Measurements from ENCODE around the gene P2RX2. TPM values are rescaled to one million over a fixed set of nuclear protein-coding genes. Genes with fewer than 3 reads are reported as not detected.

Gene P2RX2
- polyA plus RNA-seq, 2 of the 4 experiments (the other 2 are of a cell fraction): not detected

DNA sequence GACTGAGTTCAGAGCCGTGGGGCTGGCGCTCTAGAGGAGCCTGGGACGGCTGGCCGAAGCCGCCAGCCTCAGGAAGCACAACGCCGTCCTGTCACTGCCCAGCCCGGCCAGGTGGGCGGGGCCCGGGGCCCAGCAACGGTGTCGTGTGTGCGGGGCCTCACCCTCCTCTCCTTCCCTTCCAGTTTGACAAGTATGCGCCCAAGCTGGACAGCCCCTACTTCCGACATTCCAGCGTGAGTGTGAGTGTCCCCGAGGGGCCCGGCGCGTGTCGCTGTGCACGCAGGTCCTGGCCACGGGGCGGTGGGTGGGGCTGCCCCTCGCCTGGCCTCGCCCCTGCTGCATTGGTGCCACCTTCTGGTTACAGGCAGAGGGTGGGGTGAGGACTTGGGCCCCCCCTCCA lies 46.5 kb upstream of the P2RX2 start:
- no peak overlapping the region for H3K27ac ChIP-seq
- no peaks in the 10 kb centered on the region for H3K4me1 ChIP-seq
- no peaks in the 10 kb centered on the region for H3K9me3 ChIP-seq
- no peak for DNase-seq (ENCODE audit: low read depth in 1 of 2, low spot score in 1 of 2)
- peak in 1 of 2 experiments; percentile 26; a peak in 3 of 6 replicates for ATAC-seq
- no peak overlapping the region for H3K4me3 ChIP-seq
- no peak for FAIRE-seq
- CTCF ChIA-PET: interaction anchor here (1.8 kb wide), 1 partner anchor 11 kb away, joined by 3 read pairs; no protein-coding TSS in a partner anchor
- 95% methylated on average over 12 of the region's 26 CpGs for WGBS (ENCODE audit: missing lambda C conversion rate)
- POLR2A ChIA-PET: no interaction called here
- H3K4me2 ChIP-seq: no peak overlapping the region
- TF ChIP-seq KDM5A (IDR thresholded peaks at IDR 0.05) (no peak), FOSL2 (IDR thresholded peaks at IDR 0.05) (no peak), FOSL2 (CRISPR knock-in tag; IDR thresholded peaks at IDR 0.05) (no peak), RCOR1 (IDR thresholded peaks at IDR 0.05; ENCODE audit: low read depth, low read length) (no peak), RFX5 (IDR thresholded peaks at IDR 0.05) (no peak), SMC3 (IDR thresholded peaks at IDR 0.05) (no peak), CHD2 (IDR thresholded peaks at IDR 0.05; ENCODE audit: low read length, partially characterized antibody) (no peak), HOXB5 (CRISPR knock-in tag; IDR thresholded peaks at IDR 0.05) (no peak), POLR2A (IDR thresholded peaks at IDR 0.05; ENCODE audit: low read length) (no peak)
- TF ChIP-seq, protein P1, sequence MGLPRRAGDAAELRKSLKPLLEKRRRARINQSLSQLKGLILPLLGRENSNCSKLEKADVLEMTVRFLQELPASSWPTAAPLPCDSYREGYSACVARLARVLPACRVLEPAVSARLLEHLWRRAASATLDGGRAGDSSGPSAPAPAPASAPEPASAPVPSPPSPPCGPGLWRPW (IDR thresholded peaks at IDR 0.05): no peak
- TF ChIP-seq, protein P2, sequence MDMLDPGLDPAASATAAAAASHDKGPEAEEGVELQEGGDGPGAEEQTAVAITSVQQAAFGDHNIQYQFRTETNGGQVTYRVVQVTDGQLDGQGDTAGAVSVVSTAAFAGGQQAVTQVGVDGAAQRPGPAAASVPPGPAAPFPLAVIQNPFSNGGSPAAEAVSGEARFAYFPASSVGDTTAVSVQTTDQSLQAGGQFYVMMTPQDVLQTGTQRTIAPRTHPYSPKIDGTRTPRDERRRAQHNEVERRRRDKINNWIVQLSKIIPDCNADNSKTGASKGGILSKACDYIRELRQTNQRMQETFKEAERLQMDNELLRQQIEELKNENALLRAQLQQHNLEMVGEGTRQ (IDR thresholded peaks at IDR 0.05): no peak
- TF ChIP-seq, protein P3, sequence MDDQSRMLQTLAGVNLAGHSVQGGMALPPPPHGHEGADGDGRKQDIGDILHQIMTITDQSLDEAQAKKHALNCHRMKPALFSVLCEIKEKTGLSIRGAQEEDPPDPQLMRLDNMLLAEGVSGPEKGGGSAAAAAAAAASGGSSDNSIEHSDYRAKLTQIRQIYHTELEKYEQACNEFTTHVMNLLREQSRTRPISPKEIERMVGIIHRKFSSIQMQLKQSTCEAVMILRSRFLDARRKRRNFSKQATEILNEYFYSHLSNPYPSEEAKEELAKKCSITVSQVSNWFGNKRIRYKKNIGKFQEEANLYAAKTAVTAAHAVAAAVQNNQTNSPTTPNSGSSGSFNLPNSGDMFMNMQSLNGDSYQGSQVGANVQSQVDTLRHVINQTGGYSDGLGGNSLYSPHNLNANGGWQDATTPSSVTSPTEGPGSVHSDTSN (IDR thresholded peaks at IDR 0.05): no peak

DNA sequence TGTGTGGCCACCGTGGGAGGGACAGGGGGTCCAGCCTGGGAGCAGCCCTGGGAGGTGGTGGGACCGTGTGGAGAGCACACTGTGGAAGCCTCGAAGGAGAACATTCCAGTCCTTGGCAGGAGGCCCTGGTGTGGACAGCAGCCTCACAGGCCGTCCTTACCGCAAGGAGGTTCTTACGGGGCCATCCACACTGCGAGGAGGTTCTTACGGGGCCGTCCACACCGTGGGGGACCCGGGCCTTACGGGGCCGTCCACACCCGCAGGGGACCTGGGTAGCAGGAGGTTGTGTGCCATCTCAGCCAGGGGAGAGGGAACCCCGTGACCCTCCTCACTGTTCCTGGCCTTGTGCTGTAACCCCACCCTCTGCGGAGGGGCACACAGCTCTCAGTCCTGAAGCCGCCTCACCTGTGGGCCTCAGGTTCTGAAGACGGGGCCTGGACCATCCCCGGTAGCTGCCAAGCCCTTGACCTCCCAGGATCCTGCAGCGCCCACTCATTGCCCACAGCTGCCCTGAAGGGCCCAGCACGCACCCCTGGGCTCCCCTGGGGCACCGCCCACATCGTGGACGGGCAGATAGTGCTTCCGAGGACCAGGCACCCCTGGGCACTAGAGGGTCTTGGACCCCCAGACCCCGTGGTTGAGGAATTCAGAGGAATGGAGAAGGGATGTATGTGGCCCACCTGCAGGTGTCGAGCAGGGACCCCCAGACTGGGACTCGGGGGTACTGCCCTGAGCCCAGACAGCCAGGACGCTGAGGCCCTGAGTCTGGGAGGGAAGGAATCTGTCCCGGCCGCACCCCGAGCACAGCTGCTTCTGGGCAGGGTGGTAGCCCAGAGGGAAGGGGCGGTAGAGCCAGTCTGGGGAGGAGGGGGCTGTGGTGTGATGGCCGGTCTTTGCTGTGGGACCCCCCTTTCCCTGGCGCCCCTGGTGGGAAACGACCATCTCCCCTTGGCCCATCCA lies 45.5 kb upstream of the P2RX2 start:
- ChIA-PET POLR2A (no interaction called here), CTCF (interaction anchor here (0.9 to 2.0 kb wide), 3 partner anchors 12 to 159 kb away, joined by 3 to 7 read pairs (median 3); no protein-coding TSS in a partner anchor)
- DNase-seq (ENCODE audit: low read depth in 1 of 2, low spot score in 1 of 2): no peak
- TF ChIP-seq JUN (IDR thresholded peaks at IDR 0.05) (no peak), CBX8 (IDR thresholded peaks at IDR 0.05) (no peak), ESRRA (IDR thresholded peaks at IDR 0.05; ENCODE audit: borderline replicate concordance, low read length) (no peak), KDM1A (IDR thresholded peaks at IDR 0.05; ENCODE audit: low read depth) (no peak), CEBPB (IDR thresholded peaks at IDR 0.05) (no peak), SREBF2 (IDR thresholded peaks at IDR 0.05) (no peak), HOXB13 (CRISPR knock-in tag; IDR thresholded peaks at IDR 0.05; ENCODE audit: low read depth) (no peak), RNF2 (IDR thresholded peaks at IDR 0.05; ENCODE audit: borderline replicate concordance, low read depth) (no peak), ZFP36 (IDR thresholded peaks at IDR 0.05; ENCODE audit: borderline replicate concordance, partially characterized antibody) (no peak), HEYL (CRISPR knock-in tag; IDR thresholded peaks at IDR 0.05) (no peak), POLR2AphosphoS2 (conservative IDR thresholded peaks at IDR 0.05; ENCODE audit: low read length) (no peak), MYC (IDR thresholded peaks at IDR 0.05; ENCODE audit: borderline replicate concordance, low read length) (no peak)
- TF ChIP-seq, protein P3 (IDR thresholded peaks at IDR 0.05): no peak
- TF ChIP-seq, protein P2 (IDR thresholded peaks at IDR 0.05): no peak
- TF ChIP-seq, protein P4, sequence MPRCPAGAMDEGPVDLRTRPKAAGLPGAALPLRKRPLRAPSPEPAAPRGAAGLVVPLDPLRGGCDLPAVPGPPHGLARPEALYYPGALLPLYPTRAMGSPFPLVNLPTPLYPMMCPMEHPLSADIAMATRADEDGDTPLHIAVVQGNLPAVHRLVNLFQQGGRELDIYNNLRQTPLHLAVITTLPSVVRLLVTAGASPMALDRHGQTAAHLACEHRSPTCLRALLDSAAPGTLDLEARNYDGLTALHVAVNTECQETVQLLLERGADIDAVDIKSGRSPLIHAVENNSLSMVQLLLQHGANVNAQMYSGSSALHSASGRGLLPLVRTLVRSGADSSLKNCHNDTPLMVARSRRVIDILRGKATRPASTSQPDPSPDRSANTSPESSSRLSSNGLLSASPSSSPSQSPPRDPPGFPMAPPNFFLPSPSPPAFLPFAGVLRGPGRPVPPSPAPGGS (IDR thresholded peaks at IDR 0.05): no peak
- TF ChIP-seq, protein P5, sequence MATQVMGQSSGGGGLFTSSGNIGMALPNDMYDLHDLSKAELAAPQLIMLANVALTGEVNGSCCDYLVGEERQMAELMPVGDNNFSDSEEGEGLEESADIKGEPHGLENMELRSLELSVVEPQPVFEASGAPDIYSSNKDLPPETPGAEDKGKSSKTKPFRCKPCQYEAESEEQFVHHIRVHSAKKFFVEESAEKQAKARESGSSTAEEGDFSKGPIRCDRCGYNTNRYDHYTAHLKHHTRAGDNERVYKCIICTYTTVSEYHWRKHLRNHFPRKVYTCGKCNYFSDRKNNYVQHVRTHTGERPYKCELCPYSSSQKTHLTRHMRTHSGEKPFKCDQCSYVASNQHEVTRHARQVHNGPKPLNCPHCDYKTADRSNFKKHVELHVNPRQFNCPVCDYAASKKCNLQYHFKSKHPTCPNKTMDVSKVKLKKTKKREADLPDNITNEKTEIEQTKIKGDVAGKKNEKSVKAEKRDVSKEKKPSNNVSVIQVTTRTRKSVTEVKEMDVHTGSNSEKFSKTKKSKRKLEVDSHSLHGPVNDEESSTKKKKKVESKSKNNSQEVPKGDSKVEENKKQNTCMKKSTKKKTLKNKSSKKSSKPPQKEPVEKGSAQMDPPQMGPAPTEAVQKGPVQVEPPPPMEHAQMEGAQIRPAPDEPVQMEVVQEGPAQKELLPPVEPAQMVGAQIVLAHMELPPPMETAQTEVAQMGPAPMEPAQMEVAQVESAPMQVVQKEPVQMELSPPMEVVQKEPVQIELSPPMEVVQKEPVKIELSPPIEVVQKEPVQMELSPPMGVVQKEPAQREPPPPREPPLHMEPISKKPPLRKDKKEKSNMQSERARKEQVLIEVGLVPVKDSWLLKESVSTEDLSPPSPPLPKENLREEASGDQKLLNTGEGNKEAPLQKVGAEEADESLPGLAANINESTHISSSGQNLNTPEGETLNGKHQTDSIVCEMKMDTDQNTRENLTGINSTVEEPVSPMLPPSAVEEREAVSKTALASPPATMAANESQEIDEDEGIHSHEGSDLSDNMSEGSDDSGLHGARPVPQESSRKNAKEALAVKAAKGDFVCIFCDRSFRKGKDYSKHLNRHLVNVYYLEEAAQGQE (IDR thresholded peaks at IDR 0.05): no peak
- ATAC-seq: no peak
- Histone ChIP-seq H3K9me3 (no peaks in the 10 kb centered on the region), H3K27ac (no peak overlapping the region), H3K4me1 (no peaks in the 10 kb centered on the region), H3K4me2 (no peak overlapping the region), H3K4me3 (no peak overlapping the region)
- FAIRE-seq: no peak
- 89% methylated on average over 23 of the region's 36 CpGs for WGBS (ENCODE audit: missing lambda C conversion rate)

Measured in A549 (cell line).